Measurements from ENCODE around the gene SCYL1.

Gene SCYL1

DNA sequence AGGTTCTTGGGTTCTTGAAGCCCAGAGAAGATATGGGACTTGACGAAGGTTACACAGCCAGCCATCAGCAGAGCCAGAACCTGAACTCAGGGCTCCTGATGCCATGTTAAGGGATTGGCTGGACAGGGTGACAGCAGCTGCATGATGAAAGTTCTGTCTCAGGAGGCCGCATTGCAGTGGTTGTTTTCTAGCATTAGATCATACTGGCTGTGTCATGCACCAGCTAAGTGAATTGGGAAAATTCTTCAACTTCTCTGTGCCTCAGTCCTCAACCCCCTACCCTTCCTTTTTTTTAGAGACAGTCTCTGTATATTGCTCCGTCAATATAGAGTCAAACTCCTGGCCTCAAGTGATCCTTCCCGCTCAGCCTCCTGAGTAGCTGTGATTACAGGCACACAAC, 38.7 kb downstream of the SCYL1 start:
- in situ Hi-C loops (cut with HindIII; ENCODE audit: low sequenced_read_pairs): no loop called here

DNA sequence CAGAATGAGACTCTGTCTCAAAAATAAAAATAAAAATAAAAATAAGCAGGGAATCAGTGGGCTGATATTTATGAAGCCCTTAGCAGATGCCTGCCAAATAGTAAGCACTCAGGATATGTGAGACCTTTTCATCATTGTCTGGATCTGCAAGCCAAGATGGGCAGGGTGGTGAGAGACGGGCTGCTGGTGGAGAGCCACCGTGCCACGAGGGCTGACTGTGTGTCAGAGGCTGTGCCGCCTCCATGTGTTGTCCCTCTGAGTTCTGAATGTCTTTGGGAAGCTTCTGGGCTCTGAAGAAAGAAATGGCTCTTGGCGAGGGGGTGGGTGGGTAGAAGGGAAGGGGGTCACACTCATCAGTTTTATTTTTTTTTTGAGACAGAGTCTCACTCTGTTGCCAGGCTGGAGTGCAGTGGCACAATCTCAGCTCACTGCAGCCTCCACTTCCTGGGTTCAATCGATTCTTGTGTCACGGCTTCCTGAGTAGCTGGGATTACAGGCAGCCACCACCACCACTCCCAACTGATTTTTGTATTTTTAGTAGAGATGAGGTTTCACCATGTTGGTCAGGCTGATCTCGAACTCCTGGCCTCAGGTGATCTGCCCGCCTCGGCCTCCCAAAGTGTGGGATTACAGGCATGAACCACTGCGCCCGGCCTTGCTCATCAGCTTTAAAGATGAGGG, 40.1 kb downstream of the SCYL1 start:
- in situ Hi-C loops (cut with HindIII; ENCODE audit: low sequenced_read_pairs): loop anchor here (5.0 kb wide), 1 partner anchor 37 kb away; no protein-coding TSS in a partner anchor

DNA sequence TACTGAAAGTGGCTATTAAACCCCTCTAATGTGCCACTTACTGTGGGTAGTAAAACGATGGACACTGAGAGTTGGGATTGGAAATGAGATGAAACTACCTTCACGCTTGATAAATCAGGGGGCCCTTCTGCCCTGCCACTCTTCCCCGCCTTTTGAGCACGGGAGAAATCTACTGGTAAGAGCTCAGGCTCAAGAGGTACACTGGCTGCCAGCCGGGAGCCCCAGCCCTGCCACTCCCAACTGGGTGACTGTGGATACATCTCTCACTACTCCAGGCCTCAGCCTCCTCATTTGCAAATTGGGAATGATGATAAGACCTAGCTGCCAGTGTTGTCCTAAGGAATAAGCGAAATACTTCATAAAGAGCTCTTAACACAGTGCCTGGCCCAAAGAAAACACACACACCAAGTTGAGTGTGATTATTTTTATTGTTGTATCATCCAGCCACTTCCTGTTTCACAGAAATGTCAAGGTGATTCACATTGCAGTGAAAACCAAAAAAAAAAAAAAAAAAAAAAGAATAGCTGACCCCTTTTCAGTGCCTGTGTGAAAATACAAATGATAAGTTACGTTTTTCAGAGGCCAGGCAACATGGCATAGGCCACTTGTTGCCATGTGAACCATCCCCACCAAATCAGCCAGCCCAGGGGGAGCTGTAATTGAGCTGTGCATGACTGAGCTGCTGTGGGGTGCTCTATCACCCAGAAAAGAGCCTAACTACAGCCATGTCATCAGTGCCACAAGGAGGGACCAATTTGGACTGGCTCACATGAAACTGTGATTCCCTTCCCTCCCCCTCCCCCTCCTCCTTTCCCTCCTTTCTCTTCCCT, 41.0 kb downstream of the SCYL1 start:
- in situ Hi-C loops (cut with HindIII; ENCODE audit: low sequenced_read_pairs): loop anchor here (5.0 kb wide), 1 partner anchor 36 kb away; no protein-coding TSS in a partner anchor

DNA sequence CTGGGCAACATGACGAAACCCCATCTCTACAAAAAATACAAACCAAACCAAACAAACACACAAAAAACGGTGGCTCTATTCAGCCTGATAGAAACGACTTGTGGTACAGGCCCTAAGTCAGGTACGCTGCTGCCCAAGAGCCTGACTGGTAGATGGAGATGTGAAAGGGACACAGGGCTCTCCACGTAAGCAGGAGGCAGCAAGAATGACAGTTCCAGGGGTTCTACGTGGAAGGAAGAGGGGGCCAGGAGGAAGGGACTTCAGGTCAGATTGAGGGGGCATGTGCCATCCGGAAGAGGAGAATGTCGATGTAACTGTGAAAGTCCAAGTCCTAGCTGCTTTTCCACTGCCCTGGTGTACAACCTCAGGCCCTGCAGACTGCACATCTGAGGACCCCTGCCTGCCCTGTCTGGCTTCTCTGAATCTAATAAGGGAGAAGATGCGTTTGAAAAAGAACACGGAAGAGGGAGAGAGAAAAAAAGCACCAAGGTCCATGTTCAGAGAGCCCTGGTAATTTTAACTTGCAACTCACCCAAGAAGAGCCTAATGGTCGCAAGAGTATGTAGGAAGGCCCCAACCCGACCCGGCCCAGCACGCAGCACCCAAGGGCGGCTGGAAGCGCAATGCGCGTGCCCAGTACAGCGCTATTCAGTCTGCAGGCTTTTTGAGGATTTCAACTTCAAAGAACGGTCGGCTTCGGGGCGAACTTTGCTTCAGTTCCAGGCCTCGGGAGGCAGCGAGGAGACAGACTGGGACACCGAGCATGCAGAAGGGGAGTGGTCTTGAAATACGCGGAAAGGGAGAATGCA, 44.5 kb downstream of the SCYL1 start:
- in situ Hi-C loops (cut with HindIII; ENCODE audit: low sequenced_read_pairs): loop anchor here (5.0 kb wide), 1 partner anchor 33 kb away; no protein-coding TSS in a partner anchor

DNA sequence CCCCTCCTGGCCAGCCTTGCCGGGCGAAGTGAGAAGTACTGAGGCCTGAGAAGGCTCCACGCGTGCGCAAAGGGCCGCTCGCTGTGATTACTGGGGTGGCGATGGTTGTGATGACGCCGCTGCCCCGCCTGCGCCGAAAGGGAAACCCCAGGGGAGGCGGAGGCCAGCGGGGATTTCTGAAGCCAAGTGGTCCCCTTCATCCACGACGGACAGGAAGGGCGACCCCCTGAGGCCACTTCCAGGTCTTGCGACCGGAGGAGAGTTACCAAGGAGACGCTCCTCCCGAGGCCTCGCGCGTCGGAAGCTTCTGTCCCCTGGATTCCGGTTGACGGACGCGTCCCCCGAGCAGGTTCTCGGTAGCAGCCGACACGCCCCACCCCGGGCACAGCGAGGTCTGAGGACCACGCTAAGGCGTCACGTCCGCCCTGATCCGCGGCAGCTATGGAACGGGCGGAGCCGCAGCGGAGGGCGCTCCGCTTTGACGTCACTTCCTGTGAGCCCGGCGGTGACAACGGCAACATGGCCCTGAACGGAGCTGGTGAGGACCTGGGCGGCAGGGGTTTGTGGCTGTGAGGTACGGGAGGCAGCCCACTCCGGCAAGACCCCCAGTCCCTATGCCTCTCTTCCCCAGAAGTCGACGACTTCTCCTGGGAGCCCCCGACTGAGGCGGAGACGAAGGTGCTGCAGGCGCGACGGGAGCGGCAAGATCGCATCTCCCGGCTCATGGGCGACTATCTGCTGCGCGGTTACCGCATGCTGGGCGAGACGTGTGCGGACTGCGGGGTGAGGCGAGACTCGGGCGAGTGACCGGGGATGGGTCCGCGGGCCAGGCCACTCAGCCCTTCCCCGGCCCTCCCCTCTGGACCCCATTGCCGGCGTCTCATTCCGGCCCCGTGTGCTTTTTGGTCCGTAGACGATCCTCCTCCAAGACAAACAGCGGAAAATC, 45.4 kb downstream of the SCYL1 start, which contains the start of gene ZNRD2:
Gene ZNRD2, plus strand, starts transcription at position 505 of the 946 bp plus-strand sequence. Its CDS starts 15 bp downstream, at position 520.
- in situ Hi-C loops (cut with HindIII; ENCODE audit: low sequenced_read_pairs): loop anchor here (5.0 kb wide), 1 partner anchor 32 kb away; no protein-coding TSS in a partner anchor

DNA sequence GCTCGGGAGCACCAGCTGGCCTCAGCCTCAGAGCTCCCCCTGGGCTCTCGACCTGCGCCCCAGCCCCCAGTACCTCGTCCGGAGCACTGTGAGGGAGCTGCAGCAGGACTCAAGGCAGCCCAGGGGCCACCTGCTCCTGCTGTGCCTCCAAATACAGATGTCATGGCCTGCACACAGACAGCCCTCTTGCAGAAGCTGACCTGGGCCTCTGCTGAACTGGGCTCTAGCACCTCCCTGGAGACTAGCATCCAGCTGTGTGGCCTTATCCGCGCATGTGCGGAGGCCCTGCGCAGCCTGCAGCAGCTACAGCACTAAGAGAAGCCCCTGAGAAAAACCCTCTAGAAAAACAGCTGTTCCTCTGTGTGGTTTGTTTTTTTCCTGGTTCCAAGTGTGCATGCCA, 46.5 kb downstream of the SCYL1 start:
- in situ Hi-C loops (cut with HindIII; ENCODE audit: low sequenced_read_pairs): no loop called here

DNA sequence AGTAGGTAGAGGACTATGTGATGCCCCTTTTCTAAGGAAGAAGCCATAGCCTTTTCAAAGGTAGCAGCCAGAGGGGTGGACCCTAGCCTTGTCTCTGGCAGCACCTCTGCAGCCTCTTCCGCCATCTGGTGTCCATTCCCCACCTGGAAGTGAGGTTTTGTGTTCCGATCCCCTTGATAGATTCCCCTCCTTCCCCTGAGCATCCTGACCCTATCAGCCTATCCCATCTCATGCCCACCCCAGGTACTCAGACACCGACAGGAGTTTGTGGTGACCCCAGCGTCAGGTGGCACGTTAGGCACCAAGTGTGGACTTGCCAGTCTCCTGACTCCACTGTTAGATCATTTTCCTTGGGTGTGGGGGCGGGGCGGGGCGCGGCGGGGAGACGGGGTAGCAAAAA, 47.1 kb downstream of the SCYL1 start:
- in situ Hi-C loops (cut with HindIII; ENCODE audit: low sequenced_read_pairs): no loop called here

DNA sequence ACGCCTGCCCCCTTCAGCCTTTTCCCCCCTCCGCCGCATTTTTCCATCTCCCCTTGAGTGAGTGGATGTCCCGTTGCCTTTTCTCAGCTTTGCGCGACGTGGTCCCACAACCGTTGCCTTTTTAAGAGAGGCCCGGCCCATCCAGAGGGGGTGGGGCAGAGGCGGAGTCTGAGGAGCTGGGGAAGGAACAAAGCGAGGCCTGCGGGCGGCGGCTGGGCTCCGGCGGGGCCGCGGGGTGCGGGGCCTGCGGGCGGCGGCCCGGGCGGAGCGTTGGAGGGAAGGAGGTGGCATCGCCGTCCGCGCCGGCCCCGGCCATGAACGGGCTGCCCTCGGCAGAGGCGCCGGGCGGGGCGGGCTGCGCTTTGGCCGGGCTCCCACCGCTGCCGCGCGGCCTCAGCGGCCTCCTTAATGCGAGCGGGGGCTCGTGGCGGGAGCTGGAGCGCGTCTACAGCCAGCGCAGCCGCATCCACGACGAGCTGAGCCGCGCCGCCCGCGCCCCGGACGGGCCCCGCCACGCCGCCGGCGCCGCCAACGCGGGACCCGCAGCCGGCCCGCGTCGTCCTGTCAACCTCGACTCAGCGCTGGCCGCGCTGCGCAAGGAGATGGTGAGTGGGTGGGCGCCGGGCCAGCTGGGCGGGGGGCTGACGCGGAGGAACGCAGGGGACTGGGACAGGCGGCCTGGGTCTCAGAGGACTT, 47.6 kb downstream of the SCYL1 start, which contains the start of gene FAM89B:
Gene FAM89B, plus strand, starts transcription at position 183 of the 696 bp plus-strand sequence. Its CDS starts 132 bp downstream, at position 315.
- in situ Hi-C loops (cut with HindIII; ENCODE audit: low sequenced_read_pairs): no loop called here

DNA sequence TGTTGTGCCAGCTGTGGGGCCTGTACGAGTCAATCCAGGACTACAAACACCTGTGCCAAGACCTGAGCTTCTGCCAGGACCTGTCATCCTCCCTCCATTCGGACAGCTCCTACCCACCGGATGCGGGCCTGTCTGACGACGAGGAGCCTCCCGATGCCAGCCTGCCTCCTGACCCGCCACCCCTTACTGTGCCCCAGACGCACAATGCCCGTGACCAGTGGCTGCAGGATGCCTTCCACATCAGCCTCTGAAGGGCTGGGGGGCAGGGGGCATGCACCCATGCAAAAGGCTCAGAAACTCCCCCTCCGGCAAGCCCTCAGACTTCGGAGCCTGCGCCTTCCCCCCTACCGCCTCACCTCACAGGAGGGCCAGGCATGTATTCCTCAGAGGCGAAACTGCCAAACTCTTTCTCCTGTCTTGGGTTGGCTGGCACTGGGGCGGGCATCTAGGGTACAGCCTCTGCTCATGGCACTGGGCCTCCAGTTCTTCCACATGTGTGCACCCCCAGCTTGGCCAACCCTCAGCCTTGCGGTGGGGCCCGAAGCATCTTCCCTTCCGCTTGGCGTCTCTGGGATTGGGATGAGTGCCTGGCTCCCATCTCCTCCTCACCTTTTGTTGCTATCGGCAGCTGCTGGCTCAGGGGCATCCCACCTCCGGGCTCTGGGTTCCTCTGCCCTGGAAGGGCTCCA, 48.7 kb downstream of the SCYL1 start:
- in situ Hi-C loops (cut with HindIII; ENCODE audit: low sequenced_read_pairs): no loop called here

DNA sequence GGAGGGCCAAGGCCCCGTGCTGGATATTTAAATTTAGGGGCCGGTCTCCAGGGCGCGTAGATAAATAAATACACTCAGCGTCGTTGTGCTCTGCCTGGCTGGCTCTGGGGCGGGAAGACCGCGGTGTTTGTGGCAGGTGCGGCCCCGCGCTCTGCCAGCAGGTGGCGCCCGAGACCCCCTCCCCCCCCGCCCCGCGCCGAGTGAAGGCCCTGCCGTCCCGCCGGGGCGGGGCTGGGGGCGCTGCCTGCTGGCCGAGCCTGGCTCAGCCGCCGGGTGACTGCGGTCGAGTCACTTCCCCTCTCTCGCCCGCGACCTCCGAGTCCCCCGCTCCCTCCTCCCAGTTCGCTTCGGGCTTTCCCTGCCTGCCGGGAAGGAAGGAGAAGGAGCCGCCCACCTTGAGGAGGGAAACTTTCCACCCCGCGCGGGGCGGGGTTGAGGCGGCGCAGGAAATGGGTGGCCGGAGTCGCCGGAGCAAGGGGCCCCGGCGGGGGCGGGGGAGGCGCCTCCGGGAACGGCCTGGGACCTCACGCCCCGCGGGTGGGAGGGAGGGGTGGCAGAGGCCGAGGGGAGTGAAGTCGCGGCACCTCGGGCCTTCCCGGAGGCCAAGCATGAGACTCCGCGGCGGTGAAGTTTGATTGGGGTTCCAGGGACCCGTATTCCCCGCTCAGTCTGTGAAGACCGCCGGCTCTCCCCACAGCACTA, 49.4 kb downstream of the SCYL1 start:
- in situ Hi-C loops (cut with HindIII; ENCODE audit: low sequenced_read_pairs): no loop called here

DNA sequence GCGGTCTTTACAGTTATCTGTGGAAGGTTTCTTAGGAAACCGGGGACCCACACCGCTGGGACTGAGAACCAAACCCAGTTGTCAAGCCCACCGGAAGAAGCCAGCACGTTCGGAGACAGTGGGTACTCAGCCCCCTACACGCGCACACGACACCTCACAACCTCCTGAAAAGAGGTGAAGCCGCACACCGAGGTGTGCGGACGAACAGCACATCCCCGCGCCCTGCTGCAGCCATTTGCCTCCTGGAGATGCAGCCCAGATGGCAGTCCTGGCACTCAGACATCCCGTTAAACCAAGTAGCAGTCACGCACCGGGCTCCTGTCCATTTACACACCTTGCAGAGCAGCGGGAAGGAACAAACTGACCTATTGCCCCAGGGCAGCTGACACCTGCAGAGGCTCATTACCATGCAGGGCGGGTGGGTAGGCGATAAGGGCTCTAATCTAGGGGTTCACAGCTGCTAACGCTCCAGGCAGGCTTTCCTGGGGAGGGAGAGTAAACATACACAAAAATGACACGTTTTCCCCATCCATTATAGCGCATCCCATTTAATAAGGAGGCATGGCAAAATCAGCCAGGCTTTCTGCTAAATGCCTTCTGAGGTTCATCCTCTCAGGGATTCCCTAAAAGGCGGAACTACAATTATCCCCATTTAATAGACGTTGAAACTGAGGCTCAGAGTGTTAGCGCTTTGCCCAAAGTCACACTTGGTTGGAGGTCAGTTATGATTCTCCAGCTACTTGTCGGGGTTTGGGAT, 50.1 kb downstream of the SCYL1 start:
- in situ Hi-C loops (cut with HindIII; ENCODE audit: low sequenced_read_pairs): no loop called here

DNA sequence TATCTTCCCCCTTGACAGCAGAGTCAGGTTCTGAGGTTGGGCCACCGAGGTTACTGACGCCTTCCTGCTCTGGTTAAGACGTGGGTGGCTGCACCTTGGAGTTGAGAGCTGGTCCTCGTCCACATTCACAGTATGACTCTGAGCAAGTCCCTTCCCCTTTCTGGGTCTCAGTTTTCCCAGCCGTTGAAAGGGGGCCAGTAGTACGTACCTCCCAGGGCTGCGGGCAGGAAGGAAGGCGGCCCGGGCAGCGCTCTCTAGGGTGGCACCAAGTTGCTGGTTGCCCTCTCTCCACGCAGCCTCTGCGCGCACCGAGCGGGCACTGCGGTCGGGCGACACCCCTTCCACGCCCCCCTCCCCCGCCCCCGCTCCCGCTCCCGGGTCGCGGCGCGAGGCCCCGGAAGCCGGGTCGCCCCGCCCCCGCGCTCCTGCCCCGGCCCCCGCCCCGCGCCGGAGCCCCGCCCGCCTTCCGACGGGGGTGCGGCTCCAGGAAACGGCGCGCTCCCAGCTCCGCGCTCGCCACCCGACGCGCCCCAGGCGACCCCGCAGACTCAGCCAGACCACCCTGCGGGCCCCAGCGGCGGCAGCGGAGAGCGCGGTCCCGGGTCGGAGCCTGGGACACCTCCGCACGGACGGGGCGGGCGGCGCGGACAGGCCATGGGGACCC, 50.8 kb downstream of the SCYL1 start, which contains the start of gene EHBP1L1:
Gene EHBP1L1, plus strand, starts transcription at position 486 of the 664 bp plus-strand sequence. CDS start 250 bp downstream, outside the sequence.
- in situ Hi-C loops (cut with HindIII; ENCODE audit: low sequenced_read_pairs): no loop called here

DNA sequence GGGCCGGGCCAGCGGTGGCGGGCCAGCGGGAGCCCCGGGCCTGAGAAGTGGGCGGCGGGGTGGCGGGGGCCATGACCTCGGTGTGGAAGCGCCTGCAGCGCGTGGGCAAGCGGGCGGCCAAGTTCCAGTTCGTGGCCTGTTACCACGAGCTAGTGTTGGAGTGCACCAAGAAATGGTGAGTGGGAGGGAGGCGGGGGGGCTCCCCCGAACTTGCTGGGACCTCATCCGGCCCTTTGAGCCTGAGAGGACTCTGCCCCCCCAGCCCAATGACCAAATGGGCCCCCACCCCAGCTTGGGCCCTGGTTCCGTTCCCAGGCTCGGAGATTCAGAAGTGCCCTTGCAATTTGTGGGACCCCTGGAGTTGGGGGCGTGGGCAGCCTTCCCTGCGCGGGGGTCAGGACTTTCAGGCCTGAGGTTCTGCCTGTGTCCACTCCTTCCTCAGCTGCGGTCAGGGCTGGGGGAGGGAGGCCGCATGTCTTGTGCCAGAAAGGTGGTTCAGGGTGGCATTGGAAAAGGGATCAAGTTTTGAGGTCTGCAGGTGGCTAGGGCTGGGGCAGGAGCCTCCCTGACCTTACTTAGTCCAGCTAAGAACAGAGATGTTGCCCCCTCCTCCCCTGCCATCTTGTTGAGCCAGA, 51.5 kb downstream of the SCYL1 start:
- in situ Hi-C loops (cut with HindIII; ENCODE audit: low sequenced_read_pairs): no loop called here

DNA sequence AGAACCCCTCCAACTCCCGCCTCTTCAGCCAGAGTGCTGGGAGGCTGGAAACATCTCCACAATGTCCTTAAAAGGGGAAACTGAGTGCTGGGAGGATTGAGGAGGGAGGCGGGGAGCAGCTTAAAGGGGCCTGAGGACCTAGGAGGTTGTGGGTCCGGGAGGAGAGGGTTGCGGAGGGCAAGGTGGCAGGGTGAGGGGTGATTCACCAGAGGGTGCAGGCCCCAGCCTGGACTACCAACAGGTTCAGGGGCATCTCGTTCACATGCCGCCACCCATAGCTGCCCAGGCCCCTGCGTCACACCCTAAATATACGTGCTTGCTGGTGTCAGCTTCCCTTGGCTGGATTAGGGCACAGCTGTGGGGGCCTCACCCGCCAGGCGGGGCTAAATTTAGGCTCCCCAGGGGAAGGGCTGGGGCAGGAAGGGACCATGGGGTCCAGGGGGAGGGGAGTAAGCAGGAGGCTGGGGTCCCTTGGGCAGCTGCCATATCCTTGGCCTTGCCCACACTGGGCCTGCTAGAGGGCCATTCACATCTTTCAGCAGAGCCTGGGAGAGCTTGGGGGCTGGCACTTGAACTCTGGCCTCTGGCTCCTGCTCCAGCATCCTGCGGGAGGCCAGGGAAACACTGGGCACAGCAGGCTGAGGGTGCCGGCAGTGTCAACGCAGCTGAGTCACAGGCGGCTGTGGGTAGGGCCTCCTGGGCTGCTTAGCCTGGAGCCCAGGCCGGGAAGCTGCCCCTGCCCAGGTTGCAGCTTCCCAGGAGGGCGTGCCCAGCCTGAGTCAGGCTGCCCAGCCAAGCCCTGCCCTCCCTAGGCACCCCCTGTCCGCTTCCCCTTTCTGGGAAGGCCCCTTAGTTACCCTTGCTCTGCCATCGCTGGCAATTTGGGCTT, 52.2 kb downstream of the SCYL1 start:
- in situ Hi-C loops (cut with HindIII; ENCODE audit: low sequenced_read_pairs): no loop called here

DNA sequence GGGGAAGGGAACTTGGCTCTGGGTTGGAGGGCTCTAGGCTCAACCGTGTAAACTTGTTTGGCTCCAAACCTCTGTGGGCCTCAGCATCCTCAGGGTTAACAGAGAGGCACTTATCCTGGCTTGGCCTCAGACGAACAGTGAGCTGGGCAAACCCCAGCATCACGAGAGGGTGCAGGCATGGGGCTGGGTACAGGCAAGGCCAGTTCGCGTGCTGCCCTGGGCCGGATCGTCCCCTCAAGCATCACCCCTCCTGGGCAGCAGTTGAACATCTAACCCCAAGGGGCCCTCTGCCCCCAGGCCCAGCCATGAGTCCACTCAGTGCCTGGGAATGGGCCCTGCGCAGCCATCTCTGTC, 52.9 kb downstream of the SCYL1 start:
- in situ Hi-C loops (cut with HindIII; ENCODE audit: low sequenced_read_pairs): no loop called here
